Cardiac fibroblast (primary cell): Measurements from ENCODE around the gene C14orf132.

Experiments
- DNase-seq, 2 donors: peaks; one replicate each; pipeline versions ENCODE4 v3.0.0 to v3.0.0-alpha.2; 2010; ENCODE audit warnings: low read depth in 2 of 2
- H3K4me3 ChIP-seq, 2 donors: replicated peaks in 1 of 2; 1 replicate in 1 of 2; 2 replicates in 1 of 2; pipeline ENCODE4 v1.5.1; 2011; ENCODE audit warnings: low read depth in 2 of 2, low read length in 2 of 2, mild to moderate bottlenecking in 2 of 2, moderate library complexity in 1 of 2
- TF ChIP-seq, protein P1 (sequence below): IDR thresholded peaks from one replicate; pipeline ENCODE4 v1.5.1; 2011; ENCODE audit warnings: low read depth, mild to moderate bottlenecking, low read length, inconsistent platforms

The C14orf132 gene

DNA sequence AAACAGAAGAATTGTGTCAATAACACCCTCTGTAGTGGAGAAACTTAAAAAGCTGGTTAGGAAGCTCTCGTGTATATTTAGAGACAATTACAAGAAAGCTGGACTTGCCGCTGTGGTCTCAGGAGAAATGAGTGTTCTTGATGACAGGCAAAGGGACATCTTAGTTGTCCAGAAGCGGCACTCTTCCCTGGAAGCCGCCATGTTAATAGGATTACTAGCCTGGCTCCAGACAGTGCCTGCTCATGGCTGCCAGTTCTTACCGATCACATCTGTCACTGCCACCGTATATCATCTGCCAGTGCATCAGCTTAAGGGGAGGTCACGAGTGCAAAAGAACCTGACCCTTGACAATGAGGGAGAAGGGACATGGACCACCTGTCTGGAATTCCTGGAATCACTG lies 48.9 kb downstream of the C14orf132 start:
- no peak for DNase-seq
- TF ChIP-seq, protein P1, sequence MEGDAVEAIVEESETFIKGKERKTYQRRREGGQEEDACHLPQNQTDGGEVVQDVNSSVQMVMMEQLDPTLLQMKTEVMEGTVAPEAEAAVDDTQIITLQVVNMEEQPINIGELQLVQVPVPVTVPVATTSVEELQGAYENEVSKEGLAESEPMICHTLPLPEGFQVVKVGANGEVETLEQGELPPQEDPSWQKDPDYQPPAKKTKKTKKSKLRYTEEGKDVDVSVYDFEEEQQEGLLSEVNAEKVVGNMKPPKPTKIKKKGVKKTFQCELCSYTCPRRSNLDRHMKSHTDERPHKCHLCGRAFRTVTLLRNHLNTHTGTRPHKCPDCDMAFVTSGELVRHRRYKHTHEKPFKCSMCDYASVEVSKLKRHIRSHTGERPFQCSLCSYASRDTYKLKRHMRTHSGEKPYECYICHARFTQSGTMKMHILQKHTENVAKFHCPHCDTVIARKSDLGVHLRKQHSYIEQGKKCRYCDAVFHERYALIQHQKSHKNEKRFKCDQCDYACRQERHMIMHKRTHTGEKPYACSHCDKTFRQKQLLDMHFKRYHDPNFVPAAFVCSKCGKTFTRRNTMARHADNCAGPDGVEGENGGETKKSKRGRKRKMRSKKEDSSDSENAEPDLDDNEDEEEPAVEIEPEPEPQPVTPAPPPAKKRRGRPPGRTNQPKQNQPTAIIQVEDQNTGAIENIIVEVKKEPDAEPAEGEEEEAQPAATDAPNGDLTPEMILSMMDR, result no peak
- H3K4me3 ChIP-seq, result no peak overlapping the region

DNA sequence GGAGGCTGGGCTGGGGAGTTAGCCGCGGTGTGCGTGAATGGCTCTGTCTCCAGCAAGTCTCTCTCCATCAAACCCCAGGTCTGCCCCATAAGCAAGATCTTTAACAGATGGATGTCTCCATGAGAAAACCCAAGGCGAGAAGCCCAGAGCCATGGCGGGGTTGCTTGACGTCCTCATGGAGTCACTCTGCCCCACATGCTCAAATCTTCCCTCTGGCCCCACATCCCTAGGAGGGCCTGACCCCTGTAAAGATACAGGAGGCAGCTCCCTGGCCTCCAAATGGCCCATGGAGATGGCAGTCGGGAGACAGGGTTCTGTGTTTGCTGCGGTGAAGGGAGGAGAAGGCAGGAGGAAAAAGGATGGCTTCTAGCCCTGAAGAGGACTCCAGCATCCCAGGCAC lies 49.3 kb downstream of the C14orf132 start:
- TF ChIP-seq, protein P1, result no peak
- DNase-seq, result no peak
- H3K4me3 ChIP-seq, result no peak overlapping the region

DNA sequence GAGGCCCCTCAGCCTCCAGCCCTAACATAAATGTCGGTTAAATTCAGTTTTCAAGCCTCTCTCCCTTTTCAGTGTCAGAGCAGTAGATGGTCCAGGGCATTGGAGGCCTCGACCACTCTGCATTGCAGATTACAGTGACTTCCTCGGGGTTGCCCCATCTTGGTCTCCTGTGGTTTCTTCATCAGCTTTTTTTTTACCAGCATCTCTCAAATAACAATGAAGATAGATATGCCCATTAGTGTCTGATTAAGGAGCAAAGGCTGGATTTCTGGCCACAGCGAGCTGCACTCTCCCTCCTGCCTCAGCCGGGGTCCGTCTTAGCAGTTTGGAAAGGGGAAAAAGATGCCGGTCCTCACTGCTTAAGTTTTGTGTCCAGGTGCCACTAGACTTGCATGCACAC lies 49.7 kb downstream of the C14orf132 start:
- H3K4me3 ChIP-seq, result no peak overlapping the region
- TF ChIP-seq, protein P1, result no peak
- DNase-seq, result no peak

DNA sequence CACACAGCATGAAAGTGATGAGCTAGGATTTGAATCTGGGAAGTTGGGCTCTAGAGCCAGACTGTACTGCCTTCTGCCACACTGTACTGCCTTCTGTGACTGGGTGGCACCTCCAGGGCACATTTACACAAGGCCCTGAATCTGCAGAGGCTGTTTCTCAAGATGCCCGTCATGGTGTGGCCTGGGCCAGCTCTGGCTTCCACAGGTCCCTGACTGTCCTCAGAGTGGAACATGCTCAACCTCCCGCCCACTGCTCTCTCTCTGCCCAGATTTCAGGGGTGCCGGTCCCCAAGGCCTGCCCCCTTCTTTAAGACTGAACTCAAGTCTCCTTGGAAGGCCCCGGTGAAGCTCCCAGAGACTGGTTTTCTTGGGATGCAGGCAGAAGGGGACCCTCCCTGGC lies 50.2 kb downstream of the C14orf132 start:
- TF ChIP-seq, protein P1, result no peak
- H3K4me3 ChIP-seq, result no peak overlapping the region
- no peak for DNase-seq

DNA sequence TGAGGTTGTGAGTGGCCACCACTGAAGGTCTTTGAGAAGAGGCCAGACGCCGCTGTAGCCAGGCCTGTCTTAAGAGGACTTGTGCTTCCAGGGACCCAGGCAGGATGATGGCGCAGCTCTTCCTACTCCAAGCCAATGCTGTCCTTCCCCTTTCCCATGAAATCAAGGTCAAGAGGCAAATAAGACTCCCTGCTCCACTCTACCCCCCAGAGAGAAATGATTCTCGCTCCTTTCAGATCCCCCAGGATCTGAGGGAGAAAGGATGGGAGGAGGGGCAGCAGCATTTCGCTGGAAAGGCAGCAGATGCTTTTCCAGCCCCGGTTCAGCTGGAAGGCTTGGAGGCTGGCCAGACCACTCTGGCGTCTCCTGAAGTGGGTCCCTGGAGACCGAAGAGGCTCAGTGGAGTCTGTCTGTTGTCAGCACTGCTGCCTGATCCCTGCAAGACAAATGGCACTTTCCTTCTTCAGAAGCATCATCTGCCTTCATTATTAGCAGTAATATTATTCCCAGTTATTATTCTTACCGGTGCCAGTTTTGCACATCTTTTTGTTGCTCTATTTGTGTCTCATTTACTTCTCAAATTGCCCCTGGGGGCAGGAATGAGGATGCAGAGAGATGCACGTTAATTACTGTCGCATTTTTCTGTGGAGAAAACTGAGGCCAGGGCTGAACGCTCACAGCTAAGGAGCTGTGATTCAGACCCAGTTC lies 51.4 kb downstream of the C14orf132 start:
- TF ChIP-seq, protein P1, result peak; percentile 13
- DNase-seq, result peak; percentile 52 to 76
- H3K4me3 ChIP-seq, result no peak overlapping the region

DNA sequence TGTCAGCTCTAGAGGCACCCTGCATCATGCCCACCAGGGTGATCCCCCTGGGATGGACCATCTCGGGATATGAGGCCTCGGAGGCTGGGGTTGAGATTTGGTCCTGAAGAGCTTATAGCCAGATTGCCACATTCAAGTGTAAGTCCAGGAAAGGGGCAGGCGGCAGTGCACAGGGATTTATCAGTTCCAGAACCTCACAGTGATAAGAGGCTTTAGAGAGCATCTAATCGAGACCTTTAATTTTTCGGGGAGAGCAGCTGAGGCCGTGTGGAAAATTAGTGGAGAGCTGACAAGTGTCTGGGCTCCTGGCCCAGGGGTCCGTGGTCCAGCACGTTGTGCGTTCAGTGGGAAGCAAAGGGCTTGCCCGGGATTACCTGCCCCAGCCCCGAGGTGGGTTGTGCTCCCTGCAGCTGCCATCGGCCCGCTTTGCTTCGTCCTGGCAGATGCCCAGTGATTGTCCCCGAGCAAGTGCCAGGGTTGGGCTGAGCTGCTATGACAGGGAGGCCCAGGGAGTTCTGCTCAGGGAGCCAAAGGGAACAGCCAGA lies 52.1 kb downstream of the C14orf132 start:
- TF ChIP-seq, protein P1, result no peak
- H3K4me3 ChIP-seq, result no peak overlapping the region
- DNase-seq, result no peak
